Lower leg skin (tissue), 3 donors: ENCODE measurements around the gene MUC2.

Source experiments
- POLR2A ChIP-seq, 2 donors: fragments of 450-650 bp; IDR thresholded peaks; one replicate each; pipeline ENCODE4 v1.6.1; 2016 to 2017; ENCODE audit warnings: antibody characterized with exemption in 2 of 2, mild to moderate bottlenecking in 1 of 2, moderate library complexity in 1 of 2
- TF ChIP-seq, protein P1 (sequence below), 3 donors: fragments of 450-650 bp; IDR thresholded peaks; one replicate each; pipeline ENCODE4 v1.5.1; 2016; ENCODE audit warnings: antibody characterized with exemption in 3 of 3, mild to moderate bottlenecking in 3 of 3, moderate library complexity in 2 of 3

DNA sequence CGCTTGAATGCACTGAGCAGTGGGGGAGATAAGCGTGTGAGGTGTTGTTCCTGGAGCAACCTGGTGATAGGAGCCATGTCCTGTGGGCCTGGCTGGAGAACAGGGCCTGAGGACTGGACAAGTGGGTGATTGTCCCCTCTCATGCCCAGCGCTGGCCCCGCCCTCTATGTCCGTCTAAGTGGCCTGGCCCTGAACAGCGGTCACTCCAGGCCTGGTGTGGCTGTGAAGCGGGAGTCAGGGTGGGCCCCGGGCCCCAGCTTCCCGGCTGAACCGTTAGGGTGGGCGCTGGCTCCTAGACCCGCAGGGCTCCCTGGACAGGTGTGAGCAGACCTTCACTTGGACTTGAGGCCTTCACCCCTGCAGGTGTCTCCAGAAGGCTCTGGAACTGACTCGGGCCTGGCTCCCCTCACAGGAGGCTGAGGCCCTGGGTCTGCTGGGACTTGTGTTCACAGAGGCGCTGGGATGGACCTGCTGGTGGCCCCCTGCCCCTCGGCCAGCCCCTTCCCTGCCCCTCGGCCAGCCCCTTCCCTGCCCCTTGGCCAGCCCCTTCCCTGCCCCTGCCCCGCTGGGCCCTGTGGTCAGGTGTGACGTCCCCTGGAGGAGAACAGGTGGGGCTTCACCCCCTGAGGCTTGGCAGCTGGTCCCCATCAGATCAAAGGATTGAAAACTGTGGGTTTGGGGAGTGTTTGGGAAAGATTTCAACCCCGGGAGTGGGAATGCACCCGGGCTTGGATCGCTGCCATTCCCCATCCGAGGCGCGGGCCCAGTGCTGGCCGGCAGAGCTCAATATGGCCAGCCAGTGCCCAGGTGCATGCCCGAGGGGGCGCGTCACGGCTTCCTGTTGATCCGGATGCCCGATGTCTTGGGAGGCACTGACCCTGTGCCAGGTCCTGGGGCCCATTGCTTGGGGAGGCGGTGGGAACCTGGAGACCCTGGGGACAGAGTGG lies 34.9 kb upstream of the MUC2 start:
- TF ChIP-seq POLR2A (IDR thresholded peaks at IDR 0.05), result no peak
- TF ChIP-seq, protein P1, sequence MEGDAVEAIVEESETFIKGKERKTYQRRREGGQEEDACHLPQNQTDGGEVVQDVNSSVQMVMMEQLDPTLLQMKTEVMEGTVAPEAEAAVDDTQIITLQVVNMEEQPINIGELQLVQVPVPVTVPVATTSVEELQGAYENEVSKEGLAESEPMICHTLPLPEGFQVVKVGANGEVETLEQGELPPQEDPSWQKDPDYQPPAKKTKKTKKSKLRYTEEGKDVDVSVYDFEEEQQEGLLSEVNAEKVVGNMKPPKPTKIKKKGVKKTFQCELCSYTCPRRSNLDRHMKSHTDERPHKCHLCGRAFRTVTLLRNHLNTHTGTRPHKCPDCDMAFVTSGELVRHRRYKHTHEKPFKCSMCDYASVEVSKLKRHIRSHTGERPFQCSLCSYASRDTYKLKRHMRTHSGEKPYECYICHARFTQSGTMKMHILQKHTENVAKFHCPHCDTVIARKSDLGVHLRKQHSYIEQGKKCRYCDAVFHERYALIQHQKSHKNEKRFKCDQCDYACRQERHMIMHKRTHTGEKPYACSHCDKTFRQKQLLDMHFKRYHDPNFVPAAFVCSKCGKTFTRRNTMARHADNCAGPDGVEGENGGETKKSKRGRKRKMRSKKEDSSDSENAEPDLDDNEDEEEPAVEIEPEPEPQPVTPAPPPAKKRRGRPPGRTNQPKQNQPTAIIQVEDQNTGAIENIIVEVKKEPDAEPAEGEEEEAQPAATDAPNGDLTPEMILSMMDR (IDR thresholded peaks at IDR 0.05), result no peak
